GM12891 (cell line): ENCODE data around the gene MRPL42.

ENCODE experiments used
- DNase-seq: peaks from one replicate; pipeline ENCODE4 v3.0.0; 2011; ENCODE audit warnings: low spot score; ENCODE audit not compliant: insufficient read length
- FAIRE-seq: peaks from 2 replicates; lab custom pipeline; 2011; peaks lifted over from hg19 to GRCh38; lab: Jason Lieb, UNC
- PAX5 ChIP-seq: IDR thresholded peaks from 2 replicates; pipeline ENCODE4 v1.6.1; 2011; ENCODE audit warnings: low read length, moderate library complexity, mild to moderate bottlenecking; ENCODE audit not compliant: insufficient read depth, severe bottlenecking
- POLR2A ChIP-seq: IDR thresholded peaks from 2 replicates; pipeline ENCODE4 v1.6.1; 2011; ENCODE audit warnings: low read depth, low read length, control low read depth
- POLR2AphosphoS5 ChIP-seq: IDR thresholded peaks from 2 replicates; pipeline ENCODE4 v1.6.1; 2011; ENCODE audit warnings: low read depth, low read length, control low read depth
- POU2F2 ChIP-seq: IDR thresholded peaks from 2 replicates; pipeline ENCODE4 v1.6.1; 2011; ENCODE audit warnings: low read depth, mild to moderate bottlenecking, control low read depth, low read length, moderate library complexity
- SPI1 ChIP-seq: IDR thresholded peaks from 2 replicates; pipeline ENCODE4 v1.6.1; 2011; ENCODE audit warnings: low read depth, low read length, control low read depth
- TAF1 ChIP-seq: IDR thresholded peaks from 2 replicates; pipeline ENCODE4 v1.6.1; 2011; ENCODE audit warnings: low read depth, low read length, control low read depth

MRPL42 gene

GRCh38 chr12:93460003-93460402, 7.3 kb upstream of the MRPL42 start:
- FAIRE-seq (no peak), DNase-seq (no peak)
- TF ChIP-seq POU2F2: no peak
- no peak for TF ChIP-seq SPI1
- no peak for TF ChIP-seq PAX5
- no peak for TF ChIP-seq POLR2A
- no peak for TF ChIP-seq TAF1
- TF ChIP-seq POLR2AphosphoS5: no peak

GRCh38 chr12:93460902-93461301, 6.4 kb upstream of the MRPL42 start:
- TF ChIP-seq PAX5 (no peak), POLR2A (no peak), POLR2AphosphoS5 (no peak), TAF1 (no peak), POU2F2 (no peak), SPI1 (no peak)
- FAIRE-seq (no peak), DNase-seq (no peak)

GRCh38 chr12:93461503-93461902, 5.8 kb upstream of the MRPL42 start:
- no peak for DNase-seq
- no peak for FAIRE-seq

GRCh38 chr12:93465841-93466240, 1.5 kb upstream of the MRPL42 start:
- TF ChIP-seq POLR2A (no peak), SPI1 (no peak), TAF1 (no peak), PAX5 (no peak), POLR2AphosphoS5 (no peak), POU2F2 (no peak)
- DNase-seq (no peak), FAIRE-seq (no peak)

More at GRCh38 chr12:93461503-93461902, 5.8 kb upstream of the MRPL42 start:
- no peak for TF ChIP-seq PAX5
- no peak for TF ChIP-seq POLR2A
- TF ChIP-seq TAF1: no peak
- no peak for TF ChIP-seq SPI1
- no peak for TF ChIP-seq POU2F2
- no peak for TF ChIP-seq POLR2AphosphoS5

- FAIRE-seq: no peak
- DNase-seq: no peak
- TF ChIP-seq POLR2AphosphoS5 (no peak), POU2F2 (no peak), POLR2A (no peak), TAF1 (no peak), PAX5 (no peak), SPI1 (no peak)
Measured at GRCh38 chr12:93466625-93467350, 526 bp upstream of the MRPL42 start.

GRCh38 chr12:93468008-93468371, 676 bp downstream of the MRPL42 start:
- FAIRE-seq (no peak), DNase-seq (no peak)
- TF ChIP-seq POU2F2: no peak
- TF ChIP-seq SPI1: no peak
- no peak for TF ChIP-seq PAX5
- TF ChIP-seq POLR2A: no peak
- no peak for TF ChIP-seq TAF1
- TF ChIP-seq POLR2AphosphoS5: no peak

GRCh38 chr12:93469386-93469785, 2.1 kb downstream of the MRPL42 start:
- TF ChIP-seq PAX5 (no peak), POU2F2 (no peak), TAF1 (no peak)
- DNase-seq (no peak), FAIRE-seq (no peak)

- FAIRE-seq (no peak), DNase-seq (no peak)
- TF ChIP-seq SPI1 (no peak), POLR2AphosphoS5 (no peak), POLR2A (no peak), POU2F2 (no peak), PAX5 (no peak), TAF1 (no peak)
Measured at GRCh38 chr12:93476555-93476954, 9.2 kb downstream of the MRPL42 start.

- no peak for FAIRE-seq
- TF ChIP-seq POU2F2 (no peak), POLR2AphosphoS5 (no peak), SPI1 (no peak), POLR2A (no peak), PAX5 (no peak), TAF1 (no peak)
Measured at GRCh38 chr12:93482721-93483120, 15.4 kb downstream of the MRPL42 start.

GRCh38 chr12:93483151-93483807, 16.0 kb downstream of the MRPL42 start:
- DNase-seq (no peak), FAIRE-seq (no peak)
- TF ChIP-seq SPI1 (no peak), POLR2AphosphoS5 (no peak), PAX5 (no peak), TAF1 (no peak), POLR2A (no peak), POU2F2 (no peak)

More at GRCh38 chr12:93482721-93483120, 15.4 kb downstream of the MRPL42 start:
- DNase-seq: no peak
